ENCODE measurements around the gene CCDC68.

CCDC68 gene

DNA sequence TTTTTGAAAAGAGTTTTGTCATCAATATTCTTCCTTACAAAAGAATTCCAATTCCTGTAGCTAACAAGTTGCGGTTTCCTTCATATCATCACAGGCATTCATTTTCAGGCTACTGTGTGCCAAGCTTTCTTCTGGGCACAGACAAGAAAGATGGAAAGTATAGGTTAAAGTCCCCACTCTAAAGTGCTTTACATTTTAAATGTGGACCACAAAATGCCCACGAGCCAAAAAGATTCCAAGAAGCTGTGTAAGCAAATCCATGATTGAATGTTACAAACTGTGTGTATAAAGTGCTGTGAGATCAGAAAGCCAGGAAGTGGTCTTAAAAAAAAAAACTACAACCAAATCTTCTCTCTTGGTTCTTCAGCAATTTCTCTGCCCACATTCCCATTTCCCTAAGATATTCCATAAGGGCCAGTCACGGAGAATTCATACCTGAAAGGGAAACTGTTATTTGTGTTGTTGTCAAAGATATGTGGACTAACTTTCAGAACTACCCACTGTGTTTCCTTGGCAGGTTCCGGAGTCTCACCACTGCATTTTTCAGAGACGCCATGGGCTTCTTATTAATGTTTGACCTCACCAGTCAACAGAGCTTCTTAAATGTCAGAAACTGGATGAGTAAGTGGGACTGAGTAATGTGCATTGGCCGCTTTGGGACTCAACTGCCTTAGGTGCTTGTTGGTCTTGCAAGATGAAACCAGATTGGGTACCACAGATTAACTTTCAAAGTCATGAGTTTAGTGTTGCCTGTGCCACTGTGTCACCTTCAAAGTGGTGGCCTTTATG lies 75.3 kb downstream of the CCDC68 start:
- Histone ChIP-seq H3K9me3 (ENCODE audit: control insufficient read depth, insufficient read depth, low read depth, low read length) (no peaks in the 10 kb centered on the region), H3K36me3 (ENCODE audit: control insufficient read depth in 2 of 2, insufficient read depth in 1 of 2, low read length in 2 of 2) (no peaks in the 10 kb centered on the region), H3K4me1 (ENCODE audit: control insufficient read depth, insufficient read depth, low read length) (no peaks in the 10 kb centered on the region), H3K27ac (ENCODE audit: extremely low read depth, low read depth, low read length) (no peak overlapping the region), H3K4me3 (ENCODE audit: low read depth, low read length) (no peak overlapping the region)
- CTCF ChIA-PET: no interaction called here
- TF ChIP-seq ZNF776 (tag by site-specific recombination; IDR thresholded peaks at IDR 0.05; ENCODE audit: borderline replicate concordance) (no peak), ZNF416 (tag by site-specific recombination; IDR thresholded peaks at IDR 0.05) (no peak), ZNF157 (tag by site-specific recombination; IDR thresholded peaks at IDR 0.05) (no peak), ZNF366 (tag by site-specific recombination; conservative IDR thresholded peaks at IDR 0.05) (no peak), YY1 (tag by site-specific recombination; IDR thresholded peaks at IDR 0.05) (no peak), TRIM28 (IDR thresholded peaks at IDR 0.05; ENCODE audit: borderline replicate concordance, low read length) (no peak), HOXA7 (CRISPR knock-in tag; IDR thresholded peaks at IDR 0.05; ENCODE audit: borderline replicate concordance) (no peak), ZNF48 (tag by site-specific recombination; IDR thresholded peaks at IDR 0.05) (no peak), ZNF837 (tag by site-specific recombination; IDR thresholded peaks at IDR 0.05) (no peak), SCRT1 (tag by site-specific recombination; IDR thresholded peaks at IDR 0.05; ENCODE audit: borderline replicate concordance) (no peak), ZNF501 (tag by site-specific recombination; IDR thresholded peaks at IDR 0.05) (no peak), ZNF610 (tag by site-specific recombination; IDR thresholded peaks at IDR 0.05; ENCODE audit: borderline replicate concordance) (no peak), ZBTB17 (tag by site-specific recombination; IDR thresholded peaks at IDR 0.05) (no peak)
- TF ChIP-seq, protein P1, sequence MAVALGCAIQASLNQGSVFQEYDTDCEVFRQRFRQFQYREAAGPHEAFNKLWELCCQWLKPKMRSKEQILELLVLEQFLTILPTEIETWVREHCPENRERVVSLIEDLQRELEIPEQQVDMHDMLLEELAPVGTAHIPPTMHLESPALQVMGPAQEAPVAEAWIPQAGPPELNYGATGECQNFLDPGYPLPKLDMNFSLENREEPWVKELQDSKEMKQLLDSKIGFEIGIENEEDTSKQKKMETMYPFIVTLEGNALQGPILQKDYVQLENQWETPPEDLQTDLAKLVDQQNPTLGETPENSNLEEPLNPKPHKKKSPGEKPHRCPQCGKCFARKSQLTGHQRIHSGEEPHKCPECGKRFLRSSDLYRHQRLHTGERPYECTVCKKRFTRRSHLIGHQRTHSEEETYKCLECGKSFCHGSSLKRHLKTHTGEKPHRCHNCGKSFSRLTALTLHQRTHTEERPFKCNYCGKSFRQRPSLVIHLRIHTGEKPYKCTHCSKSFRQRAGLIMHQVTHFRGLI (tag by site-specific recombination; IDR thresholded peaks at IDR 0.05): no peak
- TF ChIP-seq, protein P2, sequence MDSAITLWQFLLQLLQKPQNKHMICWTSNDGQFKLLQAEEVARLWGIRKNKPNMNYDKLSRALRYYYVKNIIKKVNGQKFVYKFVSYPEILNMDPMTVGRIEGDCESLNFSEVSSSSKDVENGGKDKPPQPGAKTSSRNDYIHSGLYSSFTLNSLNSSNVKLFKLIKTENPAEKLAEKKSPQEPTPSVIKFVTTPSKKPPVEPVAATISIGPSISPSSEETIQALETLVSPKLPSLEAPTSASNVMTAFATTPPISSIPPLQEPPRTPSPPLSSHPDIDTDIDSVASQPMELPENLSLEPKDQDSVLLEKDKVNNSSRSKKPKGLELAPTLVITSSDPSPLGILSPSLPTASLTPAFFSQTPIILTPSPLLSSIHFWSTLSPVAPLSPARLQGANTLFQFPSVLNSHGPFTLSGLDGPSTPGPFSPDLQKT (IDR thresholded peaks at IDR 0.05; ENCODE audit: borderline replicate concordance, low read depth, low read length): no peak
- POLR2A ChIA-PET: interaction anchor here (1.1 kb wide), 1 partner anchor 21 kb away, joined by 6 read pairs; no protein-coding TSS in a partner anchor

DNA sequence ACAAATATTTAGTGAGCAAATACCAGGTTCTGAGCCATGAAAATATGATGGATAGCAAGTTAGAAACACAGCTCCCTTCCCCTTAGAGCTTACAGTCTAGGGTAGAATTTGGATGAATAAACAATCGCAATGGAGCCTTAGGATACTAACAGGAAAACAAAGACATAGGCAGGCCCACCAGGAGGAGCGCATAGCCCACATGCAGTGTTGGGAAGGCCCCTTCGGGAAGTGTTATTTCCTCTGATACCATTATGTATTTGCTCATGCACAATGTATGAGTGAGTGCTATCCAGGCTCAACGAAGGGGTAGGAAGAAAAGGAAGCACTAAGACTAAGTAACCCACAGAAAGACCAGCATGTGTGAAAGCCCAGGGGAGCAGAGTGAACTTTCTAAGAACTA lies 76.9 kb downstream of the CCDC68 start:
- TF ChIP-seq KLF1 (tag by site-specific recombination; IDR thresholded peaks at IDR 0.05) (no peak), ZNF843 (tag by site-specific recombination; IDR thresholded peaks at IDR 0.05) (no peak), ZNF571 (tag by site-specific recombination; IDR thresholded peaks at IDR 0.05) (no peak), ZNF561 (tag by site-specific recombination; IDR thresholded peaks at IDR 0.05; ENCODE audit: borderline replicate concordance) (no peak), YY1 (tag by site-specific recombination; IDR thresholded peaks at IDR 0.05) (no peak), ZNF510 (tag by site-specific recombination; IDR thresholded peaks at IDR 0.05; ENCODE audit: insufficient replicate concordance) (no peak), ZNF558 (tag by site-specific recombination; IDR thresholded peaks at IDR 0.05) (no peak), SP3 (tag by site-specific recombination; IDR thresholded peaks at IDR 0.05) (no peak), ZNF777 (tag by site-specific recombination; IDR thresholded peaks at IDR 0.05; ENCODE audit: borderline replicate concordance) (no peak), ZNF670 (tag by site-specific recombination; IDR thresholded peaks at IDR 0.05; ENCODE audit: low read depth) (no peak), ZNF514 (tag by site-specific recombination; IDR thresholded peaks at IDR 0.05) (no peak), ZNF174 (tag by site-specific recombination; IDR thresholded peaks at IDR 0.05) (no peak), ZNF292 (tag by site-specific recombination; IDR thresholded peaks at IDR 0.05; ENCODE audit: borderline replicate concordance, low read depth) (no peak), ZEB2 (tag by site-specific recombination; IDR thresholded peaks at IDR 0.05) (no peak), ZNF23 (tag by site-specific recombination; IDR thresholded peaks at IDR 0.05; ENCODE audit: borderline replicate concordance) (no peak), ZNF274 (IDR thresholded peaks at IDR 0.05; ENCODE audit: low read length) (no peak), ZNF274 (tag by site-specific recombination; IDR thresholded peaks at IDR 0.05; ENCODE audit: borderline replicate concordance) (no peak)
- Histone ChIP-seq H3K36me3 (ENCODE audit: control insufficient read depth in 2 of 2, insufficient read depth in 1 of 2, low read length in 2 of 2) (no peaks in the 10 kb centered on the region), H3K9me3 (ENCODE audit: control insufficient read depth, insufficient read depth, low read depth, low read length) (no peaks in the 10 kb centered on the region), H3K4me3 (ENCODE audit: low read depth, low read length) (no peak overlapping the region), H3K27ac (ENCODE audit: extremely low read depth, low read depth, low read length) (no peak overlapping the region), H3K4me1 (ENCODE audit: control insufficient read depth, insufficient read depth, low read length) (0 out of 2 replicates have a peak, but pooled peaks cover 2% of the 10 kb centered on the region)
- POLR2A ChIA-PET: no interaction called here
- CTCF ChIA-PET: no interaction called here

All from HEK293 (cell line).